ENCODE results near the gene KCNK4.
"Not testable (repeated sequence)": the region's sequence is repeated elsewhere in the genome, so short reads cannot be mapped to it uniquely, and the experiment has no call there.

KCNK4 gene

GRCh38 chr11:64314805-64315561, 23.9 kb downstream of the KCNK4 start:
- TF ChIP-seq CTCF (IDR thresholded peaks at IDR 0.05; ENCODE audit: insufficient read depth, low read length, missing control alignments) = no peak
- DNase-seq (ENCODE audit: low read depth, low spot score) = no peak

GRCh38 chr11:64315667-64316526, 24.8 kb downstream of the KCNK4 start:
- POLR2A ChIA-PET; DNase-seq (ENCODE audit: low read depth, low spot score): not testable (repeated sequence)
- H3K4me3 ChIP-seq (ENCODE audit: low read depth, low read length) = peak overlapping the region; percentile 96
- CTCF ChIA-PET = interaction anchor here (2.0 to 10.4 kb wide), 4 partner anchors 12 to 38 kb away, joined by 14 to 111 read pairs (median 34); partner anchors contain the start of genes CATSPERZ and ESRRA

More at GRCh38 chr11:64314805-64315561, 23.9 kb downstream of the KCNK4 start:
- CTCF ChIA-PET = interaction anchor here (4.2 to 10.4 kb wide), 2 partner anchors 11 to 39 kb away, joined by 48 to 111 read pairs; partner anchors contain the start of genes CATSPERZ and ESRRA
- H3K4me3 ChIP-seq (ENCODE audit: low read depth, low read length) = no peak overlapping the region
- POLR2A ChIA-PET = interaction anchor here (0.8 kb wide), 1 partner anchor 69 kb away, joined by 3 read pairs; no protein-coding TSS in a partner anchor

GRCh38 chr11:64316672-64317324, 25.7 kb downstream of the KCNK4 start:
- CTCF ChIA-PET = interaction anchor here (0.9 to 10.4 kb wide), 8 partner anchors 12 to 168 kb away, joined by 3 to 111 read pairs (median 11); partner anchors contain the start of genes CATSPERZ and ESRRA
- POLR2A ChIA-PET = interaction anchor here (0.9 to 1.6 kb wide), 7 partner anchors 11 to 109 kb away, joined by 3 to 12 read pairs (median 4); partner anchors contain the start of genes ESRRA and PPP1R14B
- no peak for DNase-seq (ENCODE audit: low read depth, low spot score)

GRCh38 chr11:64317325-64317960, 26.3 kb downstream of the KCNK4 start, which contains the start of gene TRMT112:
TSS of gene TRMT112 (minus strand) at chr11:64317559. CDS start at chr11:64317526, 33 bp downstream.
- peak; percentile 90 for DNase-seq (ENCODE audit: low read depth, low spot score)
- POLR2A ChIA-PET = interaction anchor here (0.6 to 1.6 kb wide), 19 partner anchors 9 to 1501 kb away, joined by 3 to 14 read pairs (median 4); partner anchors contain the start of genes ESRRA, GPR137, PPP1R14B and STIP1

More at GRCh38 chr11:64316672-64317324, 25.7 kb downstream of the KCNK4 start:
- no peak for TF ChIP-seq CTCF (IDR thresholded peaks at IDR 0.05; ENCODE audit: insufficient read depth, low read length, missing control alignments)
- peak overlapping the region; percentile 96 for H3K4me3 ChIP-seq (ENCODE audit: low read depth, low read length)

GRCh38 chr11:64317961-64318765, 27.1 kb downstream of the KCNK4 start, which contains the start of gene PRDX5:
TSS of gene PRDX5 (plus strand) at chr11:64318121. CDS start at chr11:64318216, 95 bp downstream.
- CTCF ChIA-PET = interaction anchor here (0.6 to 10.4 kb wide), 16 partner anchors 9 to 317 kb away, joined by 3 to 111 read pairs (median 4); partner anchors contain the start of genes CATSPERZ, ESRRA and RPS6KA4
- POLR2A ChIA-PET = interaction anchor here (0.6 to 1.6 kb wide), 19 partner anchors 9 to 1502 kb away, joined by 3 to 14 read pairs (median 4); partner anchors contain the start of genes ESRRA, GPR137, PPP1R14B and STIP1
- H3K4me3 ChIP-seq (ENCODE audit: low read depth, low read length) = peak within 1 kb of the TSS; percentile 96
- peak; percentile 59 for DNase-seq (ENCODE audit: low read depth, low spot score)
- peak; percentile 50 for TF ChIP-seq CTCF (IDR thresholded peaks at IDR 0.05; ENCODE audit: insufficient read depth, low read length, missing control alignments)

More at GRCh38 chr11:64317325-64317960, 26.3 kb downstream of the KCNK4 start, which contains the start of gene TRMT112:
- no peak for TF ChIP-seq CTCF (IDR thresholded peaks at IDR 0.05; ENCODE audit: insufficient read depth, low read length, missing control alignments)
- CTCF ChIA-PET = interaction anchor here (0.6 to 10.4 kb wide), 16 partner anchors 8 to 317 kb away, joined by 3 to 111 read pairs (median 4); partner anchors contain the start of genes CATSPERZ, ESRRA and RPS6KA4
- peak within 1 kb of the TSS; percentile 96 for H3K4me3 ChIP-seq (ENCODE audit: low read depth, low read length)
